Measurements from ENCODE around the gene PGAP3.

PGAP3 gene

GRCh38 chr17:39659279-39660010 is 28.4 kb downstream of the PGAP3 start:
- no peak for DNase-seq (ENCODE audit: low read depth)

GRCh38 chr17:39658760-39659159 is 29.1 kb downstream of the PGAP3 start:
- DNase-seq (ENCODE audit: low read depth), result no peak

- DNase-seq (ENCODE audit: low read depth), result no peak
Observed at GRCh38 chr17:39658346-39658745, 29.5 kb downstream of the PGAP3 start.

DNA sequence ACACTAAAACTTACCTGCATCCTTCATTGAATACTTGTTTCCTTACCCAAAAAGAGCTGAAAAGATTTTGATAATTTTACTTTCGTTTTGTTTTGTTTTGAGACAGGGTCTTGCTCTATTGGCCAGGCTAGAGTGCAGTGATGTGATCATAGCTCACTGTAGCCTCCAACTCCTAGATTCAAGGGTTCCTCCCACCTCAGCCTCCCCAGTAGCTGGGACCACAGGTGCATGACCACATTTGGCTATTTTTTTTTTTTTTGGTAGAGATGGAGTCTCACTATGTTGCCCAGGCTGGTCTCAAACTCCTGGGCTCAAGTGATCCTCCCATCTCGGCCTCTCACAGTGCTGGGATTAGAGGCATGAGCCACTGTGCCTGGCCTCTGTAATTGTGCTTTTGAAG is 32.8 kb downstream of the PGAP3 start:
- DNase-seq (ENCODE audit: low read depth), result no peak

- peak; percentile 70 for DNase-seq (ENCODE audit: low read depth)
Observed at GRCh38 chr17:39653662-39654331, 34.1 kb downstream of the PGAP3 start.

DNA sequence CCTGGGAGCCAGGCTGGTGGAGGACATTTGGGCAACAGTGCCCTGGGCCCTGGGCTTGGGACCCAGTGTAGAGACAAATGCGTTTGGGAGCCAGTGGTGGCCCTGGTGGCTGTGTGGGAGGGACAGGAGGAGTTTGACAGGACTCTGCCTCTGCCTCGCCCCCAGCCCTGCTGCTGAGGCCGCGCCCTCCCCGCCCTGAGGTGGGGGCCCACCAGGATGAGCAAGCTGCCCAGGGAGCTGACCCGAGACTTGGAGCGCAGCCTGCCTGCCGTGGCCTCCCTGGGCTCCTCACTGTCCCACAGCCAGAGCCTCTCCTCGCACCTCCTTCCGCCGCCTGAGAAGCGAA is 34.6 kb downstream of the PGAP3 start:
- no peak for DNase-seq (ENCODE audit: low read depth)

DNA sequence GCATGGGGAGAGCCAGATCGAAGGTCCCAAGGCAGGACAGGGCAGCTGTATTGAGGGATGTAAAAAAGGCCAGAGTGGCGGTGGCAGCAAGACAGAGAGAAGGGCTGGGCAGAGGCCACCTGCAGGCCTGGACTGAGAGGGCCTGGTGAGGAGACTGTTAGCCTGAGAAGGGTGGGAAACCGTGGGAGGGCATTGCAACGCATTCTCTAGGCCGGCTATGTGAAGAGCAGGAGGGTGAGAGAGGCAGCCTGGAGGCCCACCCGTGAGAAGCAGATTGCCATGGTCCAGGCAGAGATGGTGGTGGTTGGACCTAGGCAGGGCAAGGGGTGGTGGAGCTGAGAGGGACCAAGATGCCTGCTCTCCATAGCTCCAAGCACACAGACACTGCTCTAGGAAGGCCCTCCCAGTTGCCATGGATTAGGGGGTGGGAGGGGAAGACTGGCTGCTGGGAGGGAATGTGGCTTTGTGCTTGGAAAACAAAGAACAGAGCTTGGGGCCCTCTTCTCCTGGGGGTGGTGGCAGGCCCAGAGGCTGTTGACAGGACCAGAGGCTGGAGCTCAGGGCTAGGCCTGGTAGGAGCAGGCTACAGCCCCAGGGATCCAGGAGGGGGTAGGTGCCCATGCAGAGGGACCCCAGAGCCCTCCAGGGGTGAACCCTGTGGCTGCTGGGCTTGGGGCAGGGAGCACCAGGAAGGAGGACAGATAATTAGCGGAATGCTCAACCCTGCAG is 35.1 kb downstream of the PGAP3 start:
- DNase-seq (ENCODE audit: low read depth), result no peak

DNA sequence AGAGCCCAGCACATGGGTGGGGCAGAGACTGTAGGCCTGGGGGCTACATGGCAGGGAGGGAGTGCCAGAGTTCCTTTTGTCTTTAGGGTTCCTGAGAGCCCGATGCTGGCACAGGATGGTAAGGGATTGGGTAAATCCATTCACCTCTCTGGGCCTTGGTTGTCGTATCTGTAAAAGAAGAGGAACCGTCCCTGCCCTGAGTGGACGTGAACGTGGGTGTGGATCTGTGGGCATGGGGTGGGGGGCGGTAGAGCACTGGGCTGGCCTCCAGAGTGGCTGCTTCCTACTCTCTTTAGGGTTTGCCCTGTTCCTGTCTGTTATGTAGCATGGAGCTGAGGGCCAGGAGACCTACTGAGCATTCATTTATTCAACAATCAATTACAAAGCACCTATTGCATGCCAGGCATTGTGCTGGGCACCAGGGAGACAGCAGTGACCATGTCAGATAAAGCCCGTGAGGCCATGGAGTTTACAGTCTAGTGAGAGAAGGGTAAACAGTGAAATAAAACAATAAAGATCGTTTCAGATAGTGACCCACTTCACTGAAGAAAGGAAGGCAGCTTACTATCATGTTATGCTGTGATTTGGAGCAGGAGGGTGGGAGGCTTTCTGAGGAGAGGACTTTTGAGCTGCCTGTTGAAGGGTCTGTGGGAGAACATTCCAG is 35.8 kb downstream of the PGAP3 start:
- DNase-seq (ENCODE audit: low read depth), result no peak

GRCh38 chr17:39650121-39650579 is 37.7 kb downstream of the PGAP3 start:
- no peak for DNase-seq (ENCODE audit: low read depth)

DNA sequence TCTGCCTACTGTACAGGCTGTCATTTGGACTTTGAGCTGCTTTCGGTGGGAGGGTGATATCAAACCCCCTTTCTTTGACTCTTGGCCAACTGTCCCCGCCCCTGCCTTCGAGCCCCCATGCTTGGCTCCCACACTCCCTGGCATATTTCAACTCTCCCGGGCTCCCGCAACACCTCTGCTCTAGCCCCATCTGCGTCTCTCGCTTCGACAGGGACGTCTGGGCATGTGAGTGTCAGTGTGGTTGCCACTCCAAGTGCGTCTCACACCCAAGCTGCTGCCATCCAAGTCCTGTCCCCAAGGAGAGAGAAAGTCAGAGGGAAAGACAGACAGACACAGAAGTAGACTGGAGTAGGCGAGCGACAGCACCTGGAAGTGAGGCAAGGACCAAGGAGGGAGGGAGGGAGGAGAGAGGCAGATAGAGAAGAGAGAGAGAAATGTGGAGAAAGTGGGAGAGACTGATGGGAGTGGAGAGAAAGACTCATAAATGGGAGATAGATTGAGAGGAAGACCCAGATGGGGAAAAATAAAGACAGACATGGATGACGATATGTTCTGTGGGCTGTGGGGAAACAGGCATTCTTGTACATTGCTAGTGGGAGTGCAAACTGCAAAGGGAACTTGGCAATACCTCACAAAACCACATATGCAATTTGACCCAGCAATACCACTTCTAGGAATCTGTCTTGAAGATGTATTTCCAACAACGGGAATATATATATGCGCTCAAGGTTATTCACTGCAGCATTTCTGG is 39.1 kb downstream of the PGAP3 start:
- DNase-seq (ENCODE audit: low read depth), result no peak

GRCh38 chr17:39647256-39647655 is 40.6 kb downstream of the PGAP3 start:
- no peak for DNase-seq (ENCODE audit: low read depth)

DNA sequence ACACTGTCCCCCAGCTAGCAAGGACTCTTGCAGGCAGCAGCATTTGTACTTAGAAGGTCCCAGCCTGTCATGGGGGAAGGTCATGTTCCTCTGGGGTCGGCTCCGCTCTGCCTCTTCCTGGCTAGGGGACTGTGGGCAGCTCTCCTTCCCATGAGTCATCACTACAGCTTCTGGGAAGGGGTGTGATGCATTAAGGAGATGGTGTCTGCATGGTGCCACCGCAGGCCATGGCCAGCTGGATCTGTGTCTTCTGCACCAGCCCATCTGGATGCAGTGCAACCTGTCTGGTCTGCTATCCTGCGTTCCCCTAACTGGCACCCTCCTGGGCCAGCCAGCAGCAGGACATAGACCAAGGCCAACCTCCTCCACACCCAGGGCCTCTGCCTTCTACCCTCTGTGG is 44.6 kb downstream of the PGAP3 start:
- DNase-seq (ENCODE audit: low read depth), result no peak

- no peak for DNase-seq (ENCODE audit: low read depth)
Observed at GRCh38 chr17:39642291-39643074, 45.4 kb downstream of the PGAP3 start.

DNA sequence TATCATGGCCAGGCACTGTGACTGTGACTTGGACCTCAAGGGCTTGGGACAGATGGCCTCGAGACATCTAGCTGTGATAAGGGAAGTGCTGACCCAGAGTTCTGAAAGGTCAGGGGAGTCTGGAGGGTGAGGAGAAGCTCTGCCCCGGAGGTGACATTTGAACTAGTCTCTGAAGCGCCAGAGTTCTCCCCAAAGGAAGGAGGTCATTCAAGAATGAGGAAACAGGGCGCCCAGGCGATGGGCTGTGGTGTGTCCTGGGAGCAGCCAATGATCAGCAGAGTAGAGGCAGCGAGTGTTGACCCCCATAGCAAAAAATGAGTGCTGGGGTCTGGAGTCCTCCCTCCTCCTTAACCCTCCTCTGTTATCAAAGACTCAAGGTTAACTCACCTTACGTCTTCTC is 46.0 kb downstream of the PGAP3 start:
- no peak for DNase-seq (ENCODE audit: low read depth)

- no peak for DNase-seq (ENCODE audit: low read depth)
Observed at GRCh38 chr17:39641097-39641496, 46.8 kb downstream of the PGAP3 start.

DNA sequence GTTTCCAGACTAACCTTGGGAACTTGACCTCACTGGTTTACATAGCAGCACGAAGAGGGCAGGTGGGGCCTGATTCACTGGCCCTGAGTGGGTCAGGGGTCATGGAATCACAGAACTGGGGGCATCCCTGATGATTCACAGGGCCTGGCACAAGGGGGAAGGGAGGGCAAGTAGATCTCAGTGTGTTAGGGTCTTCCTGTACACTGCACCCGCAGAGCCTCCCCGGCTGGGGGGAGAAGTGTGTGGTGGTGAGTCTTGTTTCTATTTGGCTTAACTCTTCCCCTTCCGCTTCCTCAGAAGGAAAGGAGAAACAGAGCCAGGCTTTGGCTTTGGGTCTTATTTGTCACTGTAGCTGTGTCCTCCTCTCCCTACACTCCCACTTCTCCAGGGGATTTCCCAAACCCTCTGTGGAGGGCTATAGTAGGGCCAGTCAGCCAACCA is 47.2 kb downstream of the PGAP3 start:
- no peak for DNase-seq (ENCODE audit: low read depth)

- DNase-seq (ENCODE audit: low read depth), result no peak
Observed at GRCh38 chr17:39639566-39640458, 48.0 kb downstream of the PGAP3 start.

- DNase-seq (ENCODE audit: low read depth), result no peak
Observed at GRCh38 chr17:39639043-39639442, 48.8 kb downstream of the PGAP3 start.

DNA sequence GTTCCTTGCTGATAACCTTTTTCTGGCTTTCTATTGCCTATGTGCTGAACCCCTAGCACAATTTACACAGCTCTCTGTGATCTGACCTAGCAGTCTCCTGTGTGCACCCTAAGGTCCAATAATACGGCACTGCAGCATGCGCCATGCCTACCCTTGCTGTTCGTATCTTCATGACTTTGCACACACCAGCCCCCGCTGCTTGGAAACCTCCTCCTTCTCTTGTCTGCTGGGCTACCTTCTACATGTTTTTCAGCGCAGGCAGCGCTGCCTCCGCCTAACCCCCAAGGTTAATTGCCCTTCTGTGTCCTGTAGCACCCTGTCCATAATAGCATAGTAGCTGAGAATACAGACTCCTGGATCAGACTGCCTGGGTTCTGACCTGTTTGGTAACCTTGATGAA is 49.5 kb downstream of the PGAP3 start:
- DNase-seq (ENCODE audit: low read depth), result no peak

Data from stimulated activated CD8-positive, alpha-beta memory T cell treated with anti-CD3 and anti-CD28 coated beads, Interleukin-15, amount 100 ng/mL, for 1 hour (primary cell).